Hematopoietic multipotent progenitor cell treated with erythropoietin and hydrocortisone succinate and interleukin-3 and kit ligand, for 4 days (in vitro differentiated cells): ENCODE measurements around the gene DNAH2.
A peak's percentile ranks its signal among the peaks of the same experiment; 100 is the strongest.

Source experiments
- DNase-seq: peaks from one replicate; pipeline ENCODE4 v3.0.0-alpha.2; 2015

Gene DNAH2

GRCh38 chr17:7881276-7882054 lies 163.9 kb downstream of the DNAH2 start:
- peak; percentile 60 for DNase-seq

DNA sequence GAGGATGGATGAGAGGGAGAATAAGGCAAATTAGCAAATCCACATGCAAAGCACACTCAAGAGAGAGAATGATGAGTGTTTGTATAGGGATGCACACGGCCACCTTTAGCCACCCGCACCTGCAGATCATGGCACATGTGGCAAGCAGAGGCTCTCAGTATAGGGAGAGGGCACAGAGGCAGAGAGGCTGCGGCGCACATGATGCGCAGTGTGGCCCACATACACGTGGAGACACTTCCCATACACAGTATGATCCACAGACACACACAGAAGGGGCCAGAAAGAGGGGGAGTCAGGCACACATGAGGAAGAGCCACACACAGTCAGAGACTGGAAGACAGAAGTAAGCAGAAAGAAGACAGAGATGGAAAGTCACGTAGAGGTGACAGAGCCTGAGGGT lies 164.5 kb downstream of the DNAH2 start:
- DNase-seq: no peak

DNA sequence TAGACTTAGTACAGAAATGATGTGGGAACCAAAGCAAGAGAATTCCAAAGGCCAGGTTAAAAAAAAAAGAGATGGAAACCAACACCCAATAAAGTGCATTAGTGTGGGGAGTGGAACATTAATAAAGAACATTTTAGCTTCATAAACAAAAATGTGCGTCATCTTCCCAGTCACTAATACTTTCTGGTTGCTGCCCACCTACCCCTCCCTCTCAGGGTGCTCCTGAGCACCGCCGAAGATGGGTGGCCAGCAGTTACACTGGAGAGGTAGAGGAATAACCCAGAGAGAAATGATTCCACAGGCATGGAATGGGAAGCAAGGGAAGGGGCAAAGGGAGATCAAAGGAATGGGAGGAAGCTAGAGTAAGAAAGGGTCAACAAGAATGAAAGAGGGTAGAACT lies 165.1 kb downstream of the DNAH2 start:
- DNase-seq: no peak
